GM12891 (cell line): ENCODE measurements around the gene CDH4.

Source experiments
- PAX5 ChIP-seq: IDR thresholded peaks from 2 replicates; pipeline ENCODE4 v1.6.1; 2011; ENCODE audit warnings: low read length, moderate library complexity, mild to moderate bottlenecking; ENCODE audit not compliant: insufficient read depth, severe bottlenecking
- POLR2A ChIP-seq: IDR thresholded peaks from 2 replicates; pipeline ENCODE4 v1.6.1; 2011; ENCODE audit warnings: low read depth, low read length, control low read depth
- POLR2AphosphoS5 ChIP-seq: IDR thresholded peaks from 2 replicates; pipeline ENCODE4 v1.6.1; 2011; ENCODE audit warnings: low read depth, low read length, control low read depth
- SPI1 ChIP-seq: IDR thresholded peaks from 2 replicates; pipeline ENCODE4 v1.6.1; 2011; ENCODE audit warnings: low read depth, low read length, control low read depth
- TAF1 ChIP-seq: IDR thresholded peaks from 2 replicates; pipeline ENCODE4 v1.6.1; 2011; ENCODE audit warnings: low read depth, low read length, control low read depth

DNA sequence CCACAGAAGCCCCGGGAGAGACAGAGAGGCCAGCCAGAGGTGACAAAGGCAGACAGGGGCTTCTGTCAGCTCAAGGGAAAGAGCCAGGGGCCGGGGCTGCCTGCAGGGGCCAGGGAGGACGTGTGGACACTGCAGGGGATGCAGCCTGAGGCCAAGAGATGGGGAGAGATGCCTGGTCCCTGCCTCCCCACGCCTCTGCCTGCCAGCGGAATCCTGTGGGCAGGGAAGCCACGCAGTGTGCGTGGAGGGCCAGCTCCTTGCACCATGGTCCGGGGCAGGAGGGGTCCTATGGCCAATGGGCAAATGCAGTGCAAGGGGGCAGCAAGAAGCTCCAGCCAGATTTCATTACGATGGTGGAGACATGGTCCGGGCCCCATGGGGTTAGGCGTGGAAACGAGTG is 224.9 kb downstream of the CDH4 start:
- TF ChIP-seq POLR2AphosphoS5 (no peak), POLR2A (no peak), SPI1 (no peak), TAF1 (no peak), PAX5 (no peak)
